Measurements from ENCODE around the gene ARHGEF28. TPM values are rescaled to one million over a fixed set of nuclear protein-coding genes. Genes with fewer than 3 reads are reported as not detected.

The ARHGEF28 gene
- total RNA-seq, 1 experiment from 2014 or later = 0.57 TPM

- no peak overlapping the region for H2BK20ac ChIP-seq (ENCODE audit: low read depth, low read length, poor library complexity, severe bottlenecking)
- no peaks in the 10 kb centered on the region for H3K27me3 ChIP-seq (ENCODE audit: insufficient read depth, low read length)
- no peak overlapping the region for H3K27ac ChIP-seq (ENCODE audit: insufficient read length, low read depth, low read length)
- no peak overlapping the region for H4K8ac ChIP-seq (replicated peaks; ENCODE audit: insufficient read length, low read depth, low read length)
- no peak overlapping the region for H4K5ac ChIP-seq (ENCODE audit: insufficient read length, low read depth, low read length)
- no peak overlapping the region for H2BK120ac ChIP-seq (ENCODE audit: low read depth, low read length, poor library complexity, severe bottlenecking)
- H3K14ac ChIP-seq (ENCODE audit: insufficient read depth, low read length) = no peak overlapping the region
- no peak overlapping the region for H4K91ac ChIP-seq (ENCODE audit: insufficient read length, low read depth, low read length)
- no peak overlapping the region for H2AFZ ChIP-seq (ENCODE audit: low read length)
- no peak overlapping the region for H3K4ac ChIP-seq (ENCODE audit: low read depth, low read length)
- DNase-seq = no peak
- Mint-ChIP-seq H3K4me1 (no peaks in the 10 kb centered on the region), H3K9me3 (no peaks in the 10 kb centered on the region), H3K36me3 (ENCODE audit: insufficient read depth in 1 of 3, low read depth in 3 of 3) (no peaks in the 10 kb centered on the region), H3K27me3 (ENCODE audit: low read depth) (no peaks in the 10 kb centered on the region), H3K27ac (no peak overlapping the region), H3K4me3 (no peak overlapping the region)
- WGBS (ENCODE audit: extremely low coverage, insufficient read length, low lambda C conversion rate) = no CpG with 5 or more reads among the region's 1 CpG
- H2BK12ac ChIP-seq (ENCODE audit: insufficient read length, low read depth, low read length) = no peak overlapping the region
- H2BK15ac ChIP-seq (ENCODE audit: low read depth, low read length) = no peak overlapping the region
- TF ChIP-seq, protein P1, sequence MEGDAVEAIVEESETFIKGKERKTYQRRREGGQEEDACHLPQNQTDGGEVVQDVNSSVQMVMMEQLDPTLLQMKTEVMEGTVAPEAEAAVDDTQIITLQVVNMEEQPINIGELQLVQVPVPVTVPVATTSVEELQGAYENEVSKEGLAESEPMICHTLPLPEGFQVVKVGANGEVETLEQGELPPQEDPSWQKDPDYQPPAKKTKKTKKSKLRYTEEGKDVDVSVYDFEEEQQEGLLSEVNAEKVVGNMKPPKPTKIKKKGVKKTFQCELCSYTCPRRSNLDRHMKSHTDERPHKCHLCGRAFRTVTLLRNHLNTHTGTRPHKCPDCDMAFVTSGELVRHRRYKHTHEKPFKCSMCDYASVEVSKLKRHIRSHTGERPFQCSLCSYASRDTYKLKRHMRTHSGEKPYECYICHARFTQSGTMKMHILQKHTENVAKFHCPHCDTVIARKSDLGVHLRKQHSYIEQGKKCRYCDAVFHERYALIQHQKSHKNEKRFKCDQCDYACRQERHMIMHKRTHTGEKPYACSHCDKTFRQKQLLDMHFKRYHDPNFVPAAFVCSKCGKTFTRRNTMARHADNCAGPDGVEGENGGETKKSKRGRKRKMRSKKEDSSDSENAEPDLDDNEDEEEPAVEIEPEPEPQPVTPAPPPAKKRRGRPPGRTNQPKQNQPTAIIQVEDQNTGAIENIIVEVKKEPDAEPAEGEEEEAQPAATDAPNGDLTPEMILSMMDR (conservative IDR thresholded peaks at IDR 0.05) = no peak
- peaks cover 6% of the 10 kb centered on the region; the same call in 1 of the 2 replicates for H3K4me1 ChIP-seq (ENCODE audit: insufficient read depth, low read length)
- no peaks in the 10 kb centered on the region for H3K23me2 ChIP-seq (ENCODE audit: insufficient read length, low read depth, low read length, poor library complexity, severe bottlenecking)
- H3K56ac ChIP-seq (ENCODE audit: insufficient read length, low read depth, low read length) = no peak overlapping the region
- no peak overlapping the region for H3K4me2 ChIP-seq (ENCODE audit: insufficient read depth, insufficient read length, low read length)
- H2AK5ac ChIP-seq (ENCODE audit: insufficient read length, low read length) = no peak overlapping the region
- no peak overlapping the region for H2BK5ac ChIP-seq (ENCODE audit: insufficient read length, low read length)
- H4K20me1 ChIP-seq (ENCODE audit: control insufficient read depth, insufficient read depth, insufficient read length) = no peaks in the 10 kb centered on the region
- no peak overlapping the region for H3K18ac ChIP-seq (ENCODE audit: insufficient read length, low read depth, low read length)
- no peaks in the 10 kb centered on the region for H3K79me2 ChIP-seq (ENCODE audit: insufficient read depth, low read length)
- H3K9ac ChIP-seq (ENCODE audit: extremely low read depth, insufficient read length, low read length) = no peak overlapping the region
- H3K23ac ChIP-seq (ENCODE audit: insufficient read length, low read depth, low read length) = no peak overlapping the region
- H3T11ph ChIP-seq (ENCODE audit: low read length) = no peak overlapping the region
- H3K79me1 ChIP-seq (ENCODE audit: insufficient read depth, low read depth, low read length, poor library complexity, severe bottlenecking) = no peaks in the 10 kb centered on the region
- no peaks in the 10 kb centered on the region for H3K9me3 ChIP-seq (ENCODE audit: control insufficient read depth, low read depth, low read length)
Measured at GRCh38 chr5:73827106-73827450, 201.1 kb downstream of the ARHGEF28 start.
